ENCODE data around the gene TCF4.

The TCF4 gene

GRCh38 chr18:55466789-55467188 is 121.2 kb downstream of the TCF4 start:
- no peak for DNase-seq

GRCh38 chr18:55465313-55465712 is 122.7 kb downstream of the TCF4 start:
- DNase-seq = no peak

GRCh38 chr18:55464581-55464980 is 123.4 kb downstream of the TCF4 start:
- DNase-seq = no peak

- no peak for DNase-seq
Measured at GRCh38 chr18:55462652-55463051, 125.3 kb downstream of the TCF4 start.

GRCh38 chr18:55461848-55462247 is 126.1 kb downstream of the TCF4 start:
- DNase-seq = no peak

- DNase-seq = no peak
Measured at GRCh38 chr18:55458456-55459203, 129.4 kb downstream of the TCF4 start.

GRCh38 chr18:55457028-55457427 is 131.0 kb downstream of the TCF4 start:
- DNase-seq = no peak

GRCh38 chr18:55455938-55456337 is 132.1 kb downstream of the TCF4 start:
- DNase-seq = no peak

- DNase-seq = no peak
Measured at GRCh38 chr18:55453186-55453585, 134.8 kb downstream of the TCF4 start.

GRCh38 chr18:55452123-55452611 is 135.8 kb downstream of the TCF4 start:
- DNase-seq = no peak

GRCh38 chr18:55449412-55450140 is 138.4 kb downstream of the TCF4 start:
- no peak for DNase-seq

- no peak for DNase-seq
Measured at GRCh38 chr18:55448420-55448819, 139.6 kb downstream of the TCF4 start.

- DNase-seq = no peak
Measured at GRCh38 chr18:55447672-55448018, 140.3 kb downstream of the TCF4 start.

- DNase-seq = no peak
Measured at GRCh38 chr18:55446996-55447671, 140.9 kb downstream of the TCF4 start.

GRCh38 chr18:55444536-55444935 is 143.5 kb downstream of the TCF4 start:
- no peak for DNase-seq

- DNase-seq = no peak
Measured at GRCh38 chr18:55443776-55444175, 144.2 kb downstream of the TCF4 start.

- no peak for DNase-seq
Measured at GRCh38 chr18:55442561-55442960, 145.4 kb downstream of the TCF4 start.

- no peak for DNase-seq
Measured at GRCh38 chr18:55440988-55441387, 147.0 kb downstream of the TCF4 start.

GRCh38 chr18:55439056-55439455 is 148.9 kb downstream of the TCF4 start:
- no peak for DNase-seq

- no peak for DNase-seq
Measured at GRCh38 chr18:55435592-55435991, 152.4 kb downstream of the TCF4 start.

- DNase-seq = no peak
Measured at GRCh38 chr18:55433648-55434047, 154.3 kb downstream of the TCF4 start.

GRCh38 chr18:55433140-55433539 is 154.9 kb downstream of the TCF4 start:
- no peak for DNase-seq

- no peak for DNase-seq
Measured at GRCh38 chr18:55432307-55433040, 155.5 kb downstream of the TCF4 start.
